Suprapubic skin (tissue), 3 donors: Measurements from ENCODE around the gene SSR2.

Experiments used
- CTCF ChIP-seq, 2 donors: fragments of 200-600 bp in 1 of 2; fragments of 450-650 bp in 1 of 2; sonication (generic) in 1 of 2; IDR thresholded peaks; one replicate each; pipeline ENCODE4 v1.5.1; 2016 to 2019; ENCODE audit warnings: antibody characterized with exemption in 2 of 2, mild to moderate bottlenecking in 1 of 2, moderate library complexity in 1 of 2
- POLR2A ChIP-seq, 2 donors: fragments of 450-650 bp; IDR thresholded peaks; one replicate each; pipeline ENCODE4 v1.6.1; 2017; ENCODE audit warnings: antibody characterized with exemption in 2 of 2, mild to moderate bottlenecking in 2 of 2, moderate library complexity in 2 of 2

GRCh38 chr1:155974208-155975115 lies 46.3 kb downstream of the SSR2 start:
- TF ChIP-seq CTCF (IDR thresholded peaks at IDR 0.05) (no peak), POLR2A (IDR thresholded peaks at IDR 0.05) (no peak)
